HG03097 (cell line): Measurements from ENCODE around the gene PLAU.
"Not testable (repeated sequence)": the region's sequence is repeated elsewhere in the genome, so short reads cannot be mapped to it uniquely, and the experiment has no call there.

ENCODE experiments used
- ATAC-seq: cut with Tn5 transposase; IDR thresholded peaks from one replicate; pipeline ENCODE4 v1.9.1; 2021; ENCODE audit not compliant: unreplicated experiment, low FRiP score

The PLAU gene

DNA sequence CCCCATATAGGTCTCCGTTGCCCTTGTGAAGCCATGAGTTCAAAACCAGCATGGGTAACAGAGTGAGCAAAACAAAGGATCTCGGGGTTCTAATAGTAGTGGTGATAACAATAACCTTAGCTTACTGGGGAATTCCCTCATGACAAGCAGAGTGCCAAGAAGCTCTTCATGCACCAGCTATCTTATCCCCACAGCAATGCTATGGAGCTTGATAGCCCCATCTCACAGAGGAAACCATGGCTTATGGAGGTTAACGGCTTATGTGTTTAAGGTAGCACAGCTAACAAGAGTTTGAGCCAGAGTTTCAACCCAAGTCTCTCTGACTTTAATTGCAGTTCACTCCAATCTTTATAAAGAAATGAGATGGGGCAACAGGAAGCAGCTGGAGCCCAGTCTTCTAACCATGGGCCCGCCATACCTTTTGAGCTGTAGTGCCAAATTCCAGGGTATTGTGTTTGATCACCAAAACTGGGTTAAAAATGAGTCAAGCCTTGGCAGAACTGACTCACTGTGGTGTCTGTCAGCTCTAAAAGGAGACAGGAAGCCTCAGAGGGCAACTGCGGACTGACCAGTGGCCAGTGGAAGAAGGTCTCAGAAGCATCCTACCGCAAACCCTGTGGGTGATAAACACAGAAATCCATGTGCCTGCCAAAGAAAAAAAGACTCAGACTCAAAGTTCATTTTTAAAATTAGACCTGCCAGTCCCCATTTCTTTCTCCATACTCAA is 16.5 kb upstream of the PLAU start:
- no peak for ATAC-seq

DNA sequence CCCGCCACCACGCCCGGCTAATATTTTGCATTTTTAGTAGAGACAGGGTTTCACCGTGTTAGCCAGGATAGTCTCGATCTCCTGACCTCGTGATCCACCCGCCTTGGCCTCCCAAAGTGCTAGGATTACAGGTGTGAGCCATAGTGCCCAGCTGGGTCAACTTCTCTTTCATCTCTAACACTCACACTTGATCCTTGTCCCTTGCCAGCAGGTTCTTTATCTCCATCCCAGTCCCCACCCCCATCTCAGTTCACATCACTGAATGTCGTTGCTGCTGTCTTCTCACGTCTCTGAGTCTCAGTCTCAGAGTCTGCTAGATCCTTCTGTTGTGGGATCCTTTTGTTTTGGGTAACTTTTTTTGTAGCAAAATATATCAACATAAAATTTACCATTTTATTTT is 15.6 kb upstream of the PLAU start:
- not testable (repeated sequence) for ATAC-seq

DNA sequence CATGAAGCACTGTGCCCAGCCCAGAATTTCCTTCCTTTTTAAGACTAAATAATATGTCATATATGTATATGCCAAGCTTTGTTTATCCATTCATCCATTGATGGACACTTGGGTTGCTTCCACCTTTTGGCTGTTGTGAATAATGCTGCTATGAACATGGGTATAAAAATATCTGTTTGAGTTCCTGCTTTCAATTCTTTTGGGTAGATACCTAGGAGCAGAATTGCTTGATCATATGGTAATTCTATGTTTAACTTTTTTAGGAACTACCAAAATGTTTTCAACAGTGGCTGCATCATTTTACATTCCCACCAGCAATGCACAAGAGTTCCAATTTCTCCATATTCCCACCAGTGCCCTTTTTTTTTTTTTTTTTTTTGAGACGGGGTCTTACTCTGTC is 13.2 kb upstream of the PLAU start:
- ATAC-seq: no peak

DNA sequence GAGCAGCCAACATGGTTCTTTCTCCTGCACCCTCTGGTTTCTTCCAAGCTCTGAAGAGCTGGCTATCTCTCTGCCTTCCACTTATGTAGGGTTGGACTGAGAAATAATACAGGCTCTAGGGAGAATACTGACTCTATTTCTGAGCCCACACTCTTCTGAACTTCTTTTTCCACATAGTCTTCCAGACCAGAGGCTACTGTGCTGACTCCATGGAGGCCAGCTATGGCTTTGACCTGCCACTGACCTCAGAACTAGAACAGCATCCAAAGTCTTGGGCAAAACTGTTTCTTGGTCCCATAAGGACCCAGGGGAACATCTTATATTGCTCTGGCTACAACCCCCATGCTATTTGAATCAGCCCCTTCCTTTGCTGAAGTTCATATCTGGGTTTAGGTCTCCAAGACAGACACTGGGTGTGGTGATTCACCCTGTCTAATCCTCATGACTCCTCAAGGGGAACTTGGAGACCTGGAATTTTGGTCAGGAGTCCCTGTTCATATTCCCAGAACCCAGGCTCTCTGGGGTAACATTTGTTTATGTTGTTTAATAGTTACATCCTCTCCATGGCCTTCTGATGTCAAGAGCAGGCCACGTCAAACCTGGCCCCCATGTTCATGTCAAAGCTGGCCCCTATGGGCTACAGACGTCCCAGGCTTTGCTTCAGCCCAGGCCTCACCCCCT is 12.1 kb upstream of the PLAU start:
- ATAC-seq: no peak

DNA sequence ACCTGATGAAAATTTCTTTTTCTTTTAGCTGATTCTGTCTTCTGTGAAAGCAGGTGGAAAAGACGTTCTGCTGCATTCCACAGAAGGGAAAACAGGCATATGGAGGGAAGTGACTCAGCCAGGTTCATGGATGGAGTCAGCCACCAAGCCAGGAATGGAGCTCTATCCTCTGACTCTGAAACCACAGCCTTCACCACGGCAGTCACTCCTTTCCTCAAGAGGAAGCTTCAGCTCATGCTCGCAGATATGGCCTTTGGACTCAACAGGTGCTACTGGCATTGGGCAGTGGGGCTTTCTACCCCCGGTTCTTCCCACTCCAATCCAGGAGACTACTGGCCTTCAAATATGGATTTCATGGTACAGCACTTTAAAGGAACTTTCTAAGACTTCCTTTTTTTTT is 11.5 kb upstream of the PLAU start:
- no peak for ATAC-seq

DNA sequence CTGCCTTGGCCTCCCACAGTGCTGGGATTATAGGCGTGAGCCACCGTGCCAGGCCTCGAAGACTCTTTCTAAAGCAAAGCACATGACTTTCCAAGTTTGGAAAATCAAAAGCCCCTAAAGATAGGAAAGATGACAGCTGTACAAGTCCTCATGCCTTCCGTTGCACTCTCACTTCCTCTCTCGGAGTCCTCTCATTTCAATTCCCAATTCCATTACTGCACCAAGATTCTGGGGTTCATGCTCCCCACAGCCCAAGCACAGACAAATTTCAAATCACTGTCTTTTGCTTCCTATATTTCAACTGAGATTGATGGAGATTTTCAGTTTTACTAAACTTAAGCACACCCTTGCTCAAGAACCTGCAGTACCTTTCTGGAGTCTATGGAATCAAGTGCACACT is 10.9 kb upstream of the PLAU start:
- no peak for ATAC-seq

DNA sequence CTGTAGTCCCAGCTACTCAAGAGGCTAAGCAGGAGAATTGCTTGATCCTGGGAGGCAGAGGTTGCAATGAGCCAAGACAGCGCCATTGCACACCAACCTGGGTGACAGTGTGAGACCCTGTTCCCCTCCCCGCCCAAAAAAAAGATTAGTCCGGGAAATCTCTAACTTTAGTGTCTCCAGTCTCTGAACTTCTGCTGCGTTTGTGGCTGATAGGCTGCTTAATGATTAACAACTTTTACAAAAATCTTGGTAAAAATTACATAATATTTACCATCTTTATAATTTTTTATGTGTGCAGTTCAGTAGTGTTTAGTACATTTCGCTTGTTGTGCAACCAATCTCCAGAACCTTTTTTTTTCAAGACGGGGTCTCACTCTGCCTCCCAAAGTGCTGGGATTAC is 9.7 kb upstream of the PLAU start:
- ATAC-seq: no peak

DNA sequence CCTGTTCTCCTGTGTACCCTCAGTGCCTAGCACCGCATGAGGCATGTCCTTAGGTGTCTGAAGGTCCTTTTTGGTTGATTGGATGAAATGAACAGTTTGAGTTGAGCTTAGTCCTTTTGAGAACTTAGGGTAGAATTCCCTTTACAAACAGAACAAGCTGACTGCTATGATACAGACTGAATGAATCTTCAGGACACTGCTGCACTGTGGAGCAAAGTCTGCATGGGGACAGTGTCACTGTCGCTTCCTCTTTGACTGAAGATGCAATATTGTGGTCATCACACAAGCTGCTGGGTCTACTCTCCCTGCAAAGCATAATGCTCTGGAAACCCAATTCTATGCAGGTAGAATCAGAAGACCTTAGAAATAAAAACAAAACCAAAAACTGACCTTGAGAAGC is 8.6 kb upstream of the PLAU start:
- no peak for ATAC-seq

DNA sequence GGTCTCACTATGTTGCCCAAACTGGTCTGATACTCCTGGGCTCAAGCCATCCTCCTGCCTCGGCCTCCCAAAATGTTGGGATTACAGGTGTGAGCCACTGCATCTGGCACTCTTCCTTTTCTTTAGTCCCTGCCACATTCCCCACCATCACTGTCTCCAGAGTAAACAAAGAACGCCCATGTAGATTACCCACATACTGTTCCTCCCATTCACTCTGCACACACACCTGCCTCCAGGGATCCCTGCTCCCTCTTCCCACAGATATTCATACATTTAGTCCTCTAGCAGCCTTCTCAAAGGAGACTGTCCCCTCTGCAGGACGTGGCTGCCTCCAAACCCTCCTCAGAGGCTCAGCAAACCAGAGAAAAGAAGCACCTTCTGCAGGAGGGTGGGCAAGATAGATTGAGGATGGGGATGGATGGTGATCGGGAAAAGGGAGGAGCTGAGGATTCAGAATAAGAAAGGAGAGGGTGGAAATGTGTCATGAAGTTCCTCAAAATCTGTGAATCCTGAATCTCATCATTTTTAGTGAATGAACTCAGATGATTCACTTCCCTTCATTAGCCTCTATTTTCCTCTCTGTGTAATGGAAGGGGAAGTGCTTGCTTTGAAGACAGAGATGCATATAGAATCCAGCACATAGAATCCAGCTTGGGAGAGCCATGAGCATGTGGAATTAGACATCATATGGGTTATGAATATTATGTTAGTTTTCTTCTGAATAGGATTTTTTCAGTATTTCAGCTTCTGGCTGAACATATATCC is 5.5 kb upstream of the PLAU start:
- ATAC-seq: no peak

DNA sequence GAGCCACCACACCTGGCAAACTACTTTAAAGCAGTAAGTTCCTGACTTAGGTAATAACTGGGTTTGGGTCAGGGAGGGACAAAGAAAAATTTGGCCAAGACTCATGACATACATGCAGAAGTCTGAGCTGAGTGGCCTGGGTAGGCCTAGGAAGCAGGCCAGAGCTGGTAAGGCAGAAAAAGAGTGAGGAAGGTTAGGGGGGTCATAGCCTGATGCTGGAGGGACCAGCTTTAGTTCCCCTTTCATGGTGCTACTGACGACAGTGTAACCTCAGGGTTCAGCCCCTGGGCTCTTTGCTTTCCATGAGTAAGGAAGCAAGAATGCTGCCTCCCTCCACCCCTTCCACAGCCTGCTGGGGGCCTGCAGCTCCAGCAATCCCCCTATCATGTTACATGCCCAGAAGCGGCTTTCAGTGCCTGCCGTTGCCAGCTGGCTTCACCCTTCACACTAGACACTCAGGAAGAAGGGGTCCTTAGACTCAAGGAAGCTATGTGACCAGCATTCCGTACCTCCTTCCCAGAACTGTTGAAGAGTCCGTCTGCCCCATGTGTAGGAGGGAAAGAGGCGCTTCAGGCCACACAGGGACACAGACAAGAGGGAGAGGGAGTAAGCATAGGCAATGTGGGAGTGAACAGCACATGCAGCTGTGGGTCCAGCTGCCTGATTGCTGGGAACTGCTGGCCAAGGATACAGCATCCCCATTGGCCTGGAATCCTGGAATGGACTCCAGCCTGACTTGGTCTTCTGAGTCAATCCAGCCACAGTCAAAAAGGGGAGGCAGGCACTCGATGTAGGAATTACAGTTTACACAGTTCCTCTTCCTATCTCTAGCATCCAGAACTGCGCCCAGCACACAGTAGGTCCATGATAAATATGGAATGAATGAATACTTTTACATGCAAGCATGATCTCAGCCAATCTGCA is 4.1 kb upstream of the PLAU start:
- ATAC-seq: no peak

DNA sequence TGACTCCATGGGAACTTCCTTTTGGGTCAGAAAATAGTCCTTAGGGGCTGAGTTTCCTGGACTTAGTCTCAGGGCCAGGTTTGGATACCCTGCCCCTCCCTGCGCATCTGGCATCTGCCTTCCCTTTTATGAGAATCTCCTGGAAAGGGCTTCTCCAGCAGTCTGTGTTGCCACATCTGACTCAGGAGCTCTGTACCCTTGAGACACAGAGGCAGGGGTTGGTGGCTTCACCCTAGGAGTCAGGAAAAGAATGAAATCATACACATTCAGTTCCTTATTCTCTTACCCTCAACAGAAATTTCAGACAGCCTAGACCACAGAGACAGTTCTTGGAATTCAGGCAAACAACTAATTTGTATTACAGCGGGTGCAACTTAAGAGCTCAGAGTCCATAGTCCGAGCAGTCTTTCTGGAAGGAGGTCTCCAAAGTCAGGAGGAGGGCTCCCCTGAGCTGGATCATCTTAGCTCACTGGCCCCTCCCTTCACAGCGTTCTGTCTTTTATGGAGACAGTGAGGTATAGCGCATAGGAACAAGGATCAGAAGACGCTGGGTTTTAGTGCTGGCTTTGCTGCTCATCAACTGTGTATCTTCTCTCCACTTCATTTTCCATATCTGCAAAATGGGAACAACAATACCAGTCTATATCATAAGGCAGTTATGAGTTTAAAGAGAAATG is 3.0 kb upstream of the PLAU start:
- ATAC-seq: no peak

DNA sequence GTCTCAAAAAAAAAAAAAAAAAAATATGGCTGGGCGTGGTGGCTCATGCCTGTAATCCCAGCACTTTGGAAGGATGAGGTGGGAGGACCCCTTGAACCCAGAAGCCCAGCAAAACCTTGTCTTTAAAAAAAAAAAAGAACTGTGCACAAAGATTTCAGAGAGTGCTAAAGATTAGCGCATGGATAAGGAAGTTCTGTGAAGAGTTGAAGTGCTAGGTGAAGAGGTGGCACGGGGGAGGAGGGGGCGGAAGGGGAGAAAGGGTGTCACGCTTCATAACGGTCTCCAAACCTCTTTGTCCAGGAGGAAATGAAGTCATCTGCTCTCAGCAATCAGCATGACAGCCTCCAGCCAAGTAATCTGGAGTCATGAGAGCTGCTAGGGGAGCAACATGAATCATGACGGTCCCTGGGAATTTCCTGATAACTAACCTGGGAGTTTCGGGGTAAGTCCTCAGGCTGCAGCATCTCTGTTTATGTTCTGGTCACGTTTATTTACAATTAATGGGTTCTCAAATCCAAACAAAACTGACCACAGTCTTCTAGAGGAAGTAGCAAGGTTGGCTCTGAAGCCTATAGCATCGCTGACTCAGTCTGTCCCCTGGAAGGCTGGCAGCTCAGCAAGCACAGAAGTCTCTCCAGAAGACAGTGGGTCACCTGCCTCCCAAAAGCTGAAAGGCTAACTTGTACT is 1.9 kb upstream of the PLAU start:
- ATAC-seq: peak; percentile 56

DNA sequence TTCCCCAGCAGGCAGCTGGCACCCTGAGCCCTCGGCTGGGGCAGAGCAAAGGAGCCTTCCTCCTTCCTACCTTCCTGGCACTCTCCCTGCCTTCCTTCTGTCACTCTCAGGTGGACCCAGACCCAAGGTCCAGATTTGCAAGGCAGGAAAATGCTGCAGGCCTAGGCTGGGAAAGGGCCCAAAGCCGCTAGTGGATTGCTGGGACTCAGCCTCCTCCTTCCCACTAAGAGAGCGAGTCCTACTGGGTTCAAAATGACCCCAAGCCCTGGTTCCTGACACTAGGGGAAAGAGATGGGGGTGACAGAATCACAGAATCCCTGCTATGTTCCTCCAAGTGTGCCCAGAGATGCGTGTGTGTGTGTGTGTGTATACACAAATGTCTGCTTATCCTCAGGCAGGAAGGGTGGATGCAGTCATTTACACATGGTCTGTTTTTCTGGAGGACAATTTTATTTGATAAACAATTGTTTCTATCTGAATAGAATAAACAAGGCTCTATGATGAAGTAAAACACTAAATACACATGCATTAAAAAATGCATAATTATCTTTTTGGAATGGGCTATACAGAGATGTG is 1.3 kb upstream of the PLAU start:
- no peak for ATAC-seq

DNA sequence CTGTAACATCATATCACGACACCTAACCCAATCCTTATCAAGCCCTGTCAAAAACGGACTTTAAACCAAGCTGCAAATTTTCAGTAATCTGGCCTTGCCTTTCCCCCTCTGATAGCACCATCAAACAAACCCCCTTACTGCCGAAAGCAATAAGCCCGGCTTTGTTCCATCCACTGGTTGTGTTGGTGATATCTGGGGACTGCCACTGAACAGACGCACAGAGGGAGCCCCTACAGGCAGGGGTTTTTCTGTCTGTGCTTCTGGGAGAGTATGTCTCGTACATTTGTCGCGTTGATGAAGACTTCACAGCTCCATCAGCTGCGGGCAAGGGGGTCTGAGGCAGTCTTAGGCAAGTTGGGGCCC is 550 bp upstream of the PLAU start:
- ATAC-seq: no peak

DNA sequence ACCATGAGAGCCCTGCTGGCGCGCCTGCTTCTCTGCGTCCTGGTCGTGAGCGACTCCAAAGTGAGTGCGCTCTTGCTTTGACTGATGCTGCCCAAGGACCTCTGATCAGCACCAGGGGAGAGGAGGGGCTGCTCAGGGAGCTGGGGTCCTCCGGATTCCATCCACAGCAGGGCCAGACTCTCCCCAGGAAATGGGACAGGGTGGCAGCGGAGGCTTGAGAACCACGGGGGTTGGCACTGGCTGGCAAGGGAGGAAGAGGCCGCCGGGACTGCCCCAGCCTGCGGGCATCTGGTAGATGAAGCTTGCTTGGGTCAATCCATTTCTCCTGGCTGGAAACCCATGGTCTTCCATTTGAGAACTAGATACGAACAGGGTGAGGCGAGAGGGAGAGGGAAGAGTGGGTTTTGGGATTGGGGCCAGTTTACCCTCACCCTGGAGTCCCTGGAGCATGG is 647 bp downstream of the PLAU start:
- ATAC-seq: no peak

DNA sequence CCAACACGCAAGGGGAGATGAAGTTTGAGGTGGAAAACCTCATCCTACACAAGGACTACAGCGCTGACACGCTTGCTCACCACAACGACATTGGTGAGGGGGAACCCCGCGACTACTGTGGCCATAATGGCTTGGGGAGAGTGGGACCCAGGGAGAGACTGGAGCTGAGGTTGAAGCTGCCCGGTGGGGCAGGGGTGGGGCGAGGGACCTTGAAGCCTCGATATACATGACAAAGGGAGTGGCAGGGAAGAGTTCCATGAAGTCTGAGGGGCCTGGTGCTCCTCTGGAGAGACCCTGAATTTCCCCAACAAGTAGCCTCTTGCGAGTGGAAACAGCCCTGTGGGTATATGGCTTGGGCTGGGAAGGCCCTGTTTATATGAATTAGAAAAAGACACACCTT is 3.1 kb downstream of the PLAU start:
- ATAC-seq: no peak

DNA sequence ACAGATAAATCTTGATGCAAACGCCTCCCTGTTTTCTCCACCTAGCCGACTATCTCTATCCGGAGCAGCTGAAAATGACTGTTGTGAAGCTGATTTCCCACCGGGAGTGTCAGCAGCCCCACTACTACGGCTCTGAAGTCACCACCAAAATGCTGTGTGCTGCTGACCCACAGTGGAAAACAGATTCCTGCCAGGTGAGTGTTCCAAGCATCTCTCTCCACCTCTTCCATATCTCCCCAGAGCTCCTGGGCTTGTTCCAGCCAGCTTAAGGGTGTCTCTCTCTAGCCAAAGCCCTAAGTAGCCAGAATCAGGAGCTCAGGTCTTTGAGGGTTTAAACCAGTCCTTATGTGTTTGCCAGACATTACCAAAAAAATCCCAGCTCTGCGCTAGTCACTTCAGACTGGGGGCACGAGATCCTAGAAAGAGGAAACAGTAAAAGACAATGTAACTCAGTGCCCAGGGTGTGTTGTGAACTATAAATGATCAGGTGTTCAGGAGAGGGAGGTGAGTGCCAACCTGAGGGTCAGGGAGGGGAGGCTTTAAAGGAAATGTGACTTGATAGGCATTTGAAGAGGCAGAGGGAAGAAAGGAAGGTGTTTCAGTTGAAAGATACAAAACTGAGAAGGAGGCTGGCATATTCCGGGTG is 4.4 kb downstream of the PLAU start:
- ATAC-seq: no peak

DNA sequence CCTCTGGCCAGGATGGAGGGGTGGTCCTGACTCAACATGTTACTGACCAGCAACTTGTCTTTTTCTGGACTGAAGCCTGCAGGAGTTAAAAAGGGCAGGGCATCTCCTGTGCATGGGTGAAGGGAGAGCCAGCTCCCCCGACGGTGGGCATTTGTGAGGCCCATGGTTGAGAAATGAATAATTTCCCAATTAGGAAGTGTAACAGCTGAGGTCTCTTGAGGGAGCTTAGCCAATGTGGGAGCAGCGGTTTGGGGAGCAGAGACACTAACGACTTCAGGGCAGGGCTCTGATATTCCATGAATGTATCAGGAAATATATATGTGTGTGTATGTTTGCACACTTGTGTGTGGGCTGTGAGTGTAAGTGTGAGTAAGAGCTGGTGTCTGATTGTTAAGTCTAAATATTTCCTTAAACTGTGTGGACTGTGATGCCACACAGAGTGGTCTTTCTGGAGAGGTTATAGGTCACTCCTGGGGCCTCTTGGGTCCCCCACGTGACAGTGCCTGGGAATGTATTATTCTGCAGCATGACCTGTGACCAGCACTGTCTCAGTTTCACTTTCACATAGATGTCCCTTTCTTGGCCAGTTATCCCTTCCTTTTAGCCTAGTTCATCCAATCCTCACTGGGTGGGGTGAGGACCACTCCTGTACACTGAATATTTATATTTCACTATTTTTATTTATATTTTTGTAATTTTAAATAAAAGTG is 6.0 kb downstream of the PLAU start:
- ATAC-seq: no peak
